ENCODE measurements around the gene DOCK8.
A peak's percentile ranks its signal among the peaks of the same experiment; 100 is the strongest.

The DOCK8 gene

DNA sequence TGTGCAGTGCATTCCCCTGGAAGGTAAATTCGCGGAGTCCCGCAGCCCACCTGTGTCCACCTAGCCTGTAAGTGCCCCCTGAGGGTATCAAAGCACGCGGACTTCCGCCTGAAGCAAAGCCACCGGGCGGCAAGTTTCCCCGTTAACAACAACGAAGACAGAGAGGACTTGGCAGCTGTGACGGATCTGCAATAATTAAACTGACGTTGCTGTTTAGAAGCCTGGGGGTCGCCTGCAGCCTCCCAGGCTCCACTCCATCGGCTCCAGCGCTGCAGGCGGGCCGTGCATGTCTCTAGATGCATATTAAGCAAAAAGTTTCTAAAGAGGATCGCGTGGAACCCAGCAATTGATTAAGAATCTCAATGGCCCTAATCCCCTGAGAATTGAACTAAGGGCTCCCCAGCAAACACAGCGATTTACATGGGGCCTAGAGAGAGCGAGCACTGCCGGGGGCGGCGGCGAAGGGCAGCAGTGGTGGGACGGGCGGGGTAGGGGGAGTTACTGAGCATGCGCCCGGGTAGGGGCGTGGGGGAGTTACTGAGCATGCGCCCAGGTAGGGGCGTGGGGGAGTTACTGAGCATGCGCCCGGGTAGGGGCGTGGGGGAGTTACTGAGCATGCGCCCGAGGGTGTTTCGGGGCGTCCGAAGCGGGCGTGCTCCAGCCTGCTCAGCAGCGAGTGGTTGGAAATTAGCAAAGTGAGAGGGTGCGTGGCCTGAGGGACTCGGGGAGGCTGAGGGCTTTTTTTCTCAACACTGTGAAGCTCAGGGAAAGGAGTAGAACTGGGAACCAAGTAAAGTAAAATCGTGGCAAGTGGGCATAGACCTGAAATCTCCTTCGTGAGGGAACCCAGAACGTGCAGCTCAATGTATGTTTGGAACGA is 255.2 kb downstream of the DOCK8 start:
- DNase-seq = peak; percentile 81 to 83

DNA sequence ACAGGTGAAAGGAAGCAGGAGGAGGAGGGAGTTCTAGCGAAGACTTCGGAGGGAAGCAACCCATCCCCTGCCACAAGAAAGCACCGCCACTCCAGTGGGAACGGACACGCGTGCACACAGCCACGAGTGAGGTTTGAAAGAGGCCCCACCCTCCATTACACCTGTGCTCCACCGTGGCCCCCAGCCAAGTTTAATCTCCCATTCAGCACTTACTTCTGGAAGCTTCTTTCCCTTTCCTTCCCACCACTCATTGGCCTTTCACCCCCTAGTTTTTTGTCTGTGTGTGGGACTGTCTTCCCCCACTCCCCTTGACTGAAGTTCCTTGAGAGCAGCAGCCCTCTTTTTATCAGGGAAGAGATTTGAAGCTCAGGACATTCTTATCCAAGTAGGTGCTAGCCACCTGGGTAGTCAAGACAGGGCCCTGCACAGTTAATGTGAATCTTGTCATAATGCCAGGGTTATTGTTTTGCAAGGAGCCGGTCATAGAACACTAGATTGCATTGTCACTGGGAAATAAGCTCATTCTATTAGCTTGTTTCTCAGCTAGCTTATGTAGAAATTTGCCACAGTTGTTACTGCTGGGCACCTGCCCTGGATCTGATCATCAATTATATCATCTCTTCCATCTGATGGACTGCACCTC is 256.0 kb downstream of the DOCK8 start:
- DNase-seq = peak in 1 of 2 donors; percentile 9

DNA sequence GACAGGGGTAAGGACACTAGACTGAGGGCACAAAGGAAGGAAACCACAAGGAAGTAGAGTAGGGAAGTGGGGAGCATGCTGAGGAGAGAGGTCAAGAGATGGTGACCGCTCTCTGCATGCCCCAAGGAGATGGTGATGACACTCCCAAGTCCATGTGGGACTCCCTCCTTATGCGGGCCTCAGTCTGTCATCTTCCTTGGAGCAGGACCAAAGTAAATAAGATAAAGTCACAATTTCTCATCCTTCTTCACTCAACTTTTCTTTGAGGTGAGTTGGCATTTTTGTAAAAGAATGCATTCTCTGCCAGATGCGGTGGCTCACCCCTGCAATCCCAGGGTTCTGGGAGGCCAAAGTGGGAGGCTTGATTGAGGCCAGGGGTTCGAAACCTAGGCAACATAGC is 256.7 kb downstream of the DOCK8 start:
- no peak for DNase-seq

DNA sequence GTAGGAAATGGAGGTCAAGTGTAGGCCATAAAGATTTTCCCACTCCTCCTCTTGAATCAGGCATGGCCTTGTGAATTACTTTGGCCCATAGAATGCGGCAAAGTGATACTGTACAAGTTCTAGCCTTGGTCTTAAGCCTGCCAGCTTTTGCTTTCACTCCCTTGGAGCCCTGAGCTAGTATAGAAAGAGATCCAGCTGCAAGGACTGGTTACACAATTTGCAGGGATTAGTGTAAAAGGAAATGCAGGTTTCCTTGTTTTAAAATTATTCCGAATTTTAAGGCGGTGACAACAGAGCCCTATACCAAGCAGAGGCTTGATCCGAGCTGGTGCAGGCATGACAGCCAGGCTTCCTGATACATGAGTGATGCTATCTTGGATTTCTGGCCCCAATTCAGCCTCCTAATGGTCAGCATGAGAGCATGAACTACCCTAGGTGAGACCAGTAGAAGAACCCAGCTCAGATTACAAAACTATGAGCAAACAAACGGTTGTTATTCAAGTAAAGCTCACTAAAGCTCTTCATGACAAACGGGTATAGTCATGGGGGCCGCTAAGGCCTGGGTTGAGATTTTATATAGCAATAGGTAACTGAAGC is 257.9 kb downstream of the DOCK8 start:
- DNase-seq = no peak

DNA sequence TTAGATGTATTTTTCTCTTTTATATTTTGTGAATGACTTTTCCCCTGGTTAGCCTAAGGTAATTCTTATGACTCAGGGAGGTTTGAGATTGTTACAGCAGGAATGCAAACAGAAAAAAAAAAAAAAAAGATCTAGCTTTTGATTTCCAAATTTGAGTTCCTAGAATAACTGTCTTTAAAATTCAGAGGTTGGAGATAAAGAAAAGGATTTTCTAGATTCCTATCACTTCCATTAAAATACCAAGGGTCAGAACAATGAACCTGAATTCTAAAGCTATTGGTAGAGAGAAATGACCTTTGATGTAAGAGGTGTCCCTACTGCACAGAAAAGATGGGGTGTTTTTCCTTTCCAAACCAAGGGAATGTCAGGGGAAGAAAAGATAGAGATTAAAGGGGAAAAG is 262.5 kb downstream of the DOCK8 start:
- no peak for DNase-seq

DNA sequence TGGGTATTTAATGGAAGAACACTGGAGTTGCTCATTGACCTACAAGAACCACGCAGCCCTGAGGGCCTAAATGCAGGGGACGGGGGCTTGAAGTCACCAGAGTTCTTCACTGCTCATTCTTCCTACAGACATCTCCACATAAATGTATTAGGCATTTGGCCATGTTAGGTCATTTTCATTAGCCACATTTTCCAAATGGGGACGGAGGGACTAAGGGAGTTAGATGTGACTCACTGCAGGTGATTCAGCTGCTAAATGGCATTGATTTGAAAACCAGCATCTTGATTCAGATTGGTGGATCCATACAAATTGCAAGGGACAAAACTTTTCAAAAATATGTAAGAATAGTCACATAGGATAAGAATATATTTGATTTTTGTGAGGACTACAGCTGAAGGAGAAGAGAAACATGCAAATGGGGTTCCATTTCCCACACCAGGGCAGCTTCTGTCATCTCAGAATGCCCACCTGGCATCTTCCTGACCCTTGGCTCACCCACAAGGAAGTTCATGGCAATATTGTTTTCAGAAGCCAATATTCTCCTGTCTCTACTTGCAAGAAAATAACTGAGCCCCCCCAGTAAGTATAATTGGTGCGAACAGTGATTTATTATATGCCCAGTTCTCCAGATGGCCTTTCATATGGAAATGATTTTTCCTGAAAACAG is 264.8 kb downstream of the DOCK8 start:
- DNase-seq = no peak

DNA sequence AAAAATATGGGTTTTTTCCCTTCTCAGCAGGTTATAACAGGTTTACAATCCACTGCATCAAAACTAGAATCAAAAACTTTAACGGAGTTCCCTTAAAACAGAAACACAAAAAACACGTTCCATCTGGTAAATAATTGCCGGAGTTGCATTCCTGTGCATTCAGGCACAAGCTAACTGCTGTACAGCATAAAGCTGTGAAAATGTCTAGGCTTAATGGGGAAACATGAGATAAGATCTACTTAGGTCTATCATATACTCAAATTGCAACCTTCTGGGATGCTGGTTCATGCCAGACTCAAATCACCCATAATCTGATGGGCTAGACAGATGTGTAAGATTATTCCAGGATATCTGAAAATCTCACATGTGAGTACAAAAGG is 265.3 kb downstream of the DOCK8 start:
- no peak for DNase-seq

DNA sequence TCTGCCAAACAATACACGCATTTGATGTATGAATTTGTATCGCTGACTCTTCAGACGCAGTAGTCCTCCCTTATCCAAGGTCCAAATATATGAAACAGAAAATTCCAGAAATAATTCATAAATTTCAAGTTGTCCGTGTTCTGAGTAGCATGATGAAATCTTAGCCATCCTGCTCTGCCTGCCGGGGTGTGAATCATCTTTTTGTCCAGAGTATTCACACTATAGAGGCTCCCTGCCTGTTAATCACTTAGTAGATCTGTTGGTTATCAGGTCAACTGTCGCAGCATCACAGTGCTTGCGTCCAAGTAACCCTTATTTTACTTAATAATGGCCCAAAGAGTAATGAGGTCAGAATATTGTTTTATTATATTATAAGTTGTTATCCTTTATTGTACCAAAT is 268.1 kb downstream of the DOCK8 start:
- DNase-seq = no peak

DNA sequence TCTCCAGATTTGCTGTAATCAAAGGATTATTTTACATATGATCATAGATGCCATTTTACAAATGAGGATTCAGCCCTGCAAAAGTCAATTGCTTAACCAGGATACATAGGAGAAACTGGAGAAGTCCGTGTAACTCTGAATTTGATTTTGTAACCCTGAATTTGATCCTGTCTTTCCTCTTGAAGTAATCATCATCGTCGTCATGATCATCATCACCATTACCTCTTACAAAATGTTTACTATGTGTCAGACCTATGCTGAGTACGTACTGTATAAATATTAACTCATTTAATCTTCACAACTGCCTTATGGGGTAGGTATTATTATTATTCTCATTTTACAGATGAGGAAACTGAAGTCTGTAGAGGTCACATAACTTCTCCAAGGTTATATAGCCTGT is 271.5 kb downstream of the DOCK8 start:
- no peak for DNase-seq

DNA sequence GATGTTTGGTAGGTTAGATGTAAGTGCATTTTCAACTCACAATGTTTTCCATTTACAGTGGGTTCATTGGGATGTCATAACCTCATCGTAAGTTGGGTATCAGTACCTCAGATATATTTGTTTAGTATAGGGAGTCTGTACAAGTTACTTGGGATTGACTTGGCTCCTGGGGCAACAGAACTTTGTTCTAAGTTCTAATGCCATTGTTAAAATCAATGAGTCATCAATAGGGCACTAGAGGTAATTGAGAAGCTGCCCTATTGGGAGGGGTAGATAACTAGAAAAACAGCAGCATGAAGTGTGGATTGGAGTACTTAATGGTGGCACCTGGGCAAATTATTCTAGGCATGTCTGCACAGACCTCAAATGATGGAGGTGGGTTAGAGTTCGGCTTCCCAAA is 272.8 kb downstream of the DOCK8 start:
- no peak for DNase-seq

DNA sequence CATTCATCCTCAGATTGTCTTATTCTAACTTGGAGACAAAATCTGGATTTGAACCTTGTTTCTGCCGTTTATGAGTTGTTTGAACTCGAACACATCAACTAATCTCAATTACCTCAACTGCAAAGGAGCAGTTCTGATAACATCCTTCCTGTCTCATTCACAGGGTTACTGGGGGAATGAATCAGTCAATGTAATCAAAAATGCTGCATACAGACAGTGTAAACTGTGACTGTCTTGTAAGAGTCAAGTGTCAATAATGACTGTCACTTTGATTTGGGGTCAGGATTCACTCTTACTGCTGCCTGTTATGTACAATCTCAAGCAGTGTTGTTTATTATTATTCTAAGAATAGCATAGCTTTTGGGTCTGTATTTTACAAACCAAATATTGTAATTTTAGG is 273.8 kb downstream of the DOCK8 start:
- DNase-seq = no peak

DNA sequence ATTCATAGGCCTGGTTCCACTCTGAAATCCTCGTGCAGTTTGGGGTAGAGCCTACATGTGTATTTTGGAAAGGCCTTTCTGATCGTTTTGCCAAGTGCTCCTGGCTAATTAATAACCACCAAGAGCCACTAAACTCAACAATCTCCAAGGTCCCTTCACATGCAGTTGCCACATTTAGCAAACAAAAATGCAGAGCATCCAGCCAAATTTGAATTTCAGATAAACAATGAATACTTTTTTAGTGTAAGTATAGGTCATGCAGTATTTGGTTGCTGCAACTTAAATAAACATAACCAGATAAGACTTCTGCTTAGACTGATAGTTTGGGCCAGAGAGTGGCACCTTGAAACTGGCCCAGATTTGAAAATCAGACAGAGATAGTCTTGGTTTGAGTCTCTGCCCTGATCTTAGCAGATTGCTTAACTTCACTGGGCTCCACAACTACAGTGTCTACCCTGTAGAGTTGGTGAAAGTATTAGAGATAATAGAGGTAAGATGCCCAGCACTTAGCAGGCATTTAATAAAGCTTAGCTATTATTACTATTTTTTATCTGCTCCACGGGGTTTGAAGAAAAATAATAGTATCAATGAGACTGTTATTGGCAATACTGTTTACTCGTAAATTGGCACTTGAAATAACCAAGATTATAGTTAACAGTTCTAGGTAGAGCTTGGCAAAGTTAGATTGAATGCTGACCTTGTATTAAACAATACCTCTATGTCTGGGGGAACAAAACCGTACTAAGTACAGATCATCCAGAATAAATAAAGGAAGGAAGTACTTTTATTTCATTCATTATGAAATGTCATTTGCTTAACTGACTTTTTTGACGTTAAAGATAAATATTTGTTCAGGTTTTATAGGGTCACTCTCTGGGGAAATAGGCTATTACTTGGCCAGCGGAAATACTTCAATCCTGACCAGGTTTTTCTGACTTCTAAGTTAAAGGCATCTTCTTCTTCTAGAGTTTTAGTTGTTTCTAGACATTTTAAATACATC is 274.8 kb downstream of the DOCK8 start:
- DNase-seq = no peak

DNA sequence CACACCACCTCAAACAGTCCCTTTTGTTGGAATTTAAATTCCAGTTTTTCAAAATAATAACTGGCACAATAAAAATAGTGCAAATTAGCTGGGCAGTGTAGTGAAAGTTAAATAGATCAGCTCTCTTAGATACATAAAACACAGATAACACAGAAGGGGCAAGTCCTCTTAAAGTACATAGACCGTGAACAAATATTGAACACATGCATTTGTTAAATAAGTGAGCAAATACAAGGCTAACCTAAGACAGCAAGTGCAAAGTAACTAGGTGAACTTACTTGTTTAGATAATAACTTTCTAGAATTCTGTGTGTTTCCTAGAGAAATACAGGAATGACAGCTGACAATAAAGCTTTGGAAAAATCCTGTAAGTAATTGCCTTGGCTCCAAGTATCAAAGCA is 280.1 kb downstream of the DOCK8 start:
- no peak for DNase-seq

DNA sequence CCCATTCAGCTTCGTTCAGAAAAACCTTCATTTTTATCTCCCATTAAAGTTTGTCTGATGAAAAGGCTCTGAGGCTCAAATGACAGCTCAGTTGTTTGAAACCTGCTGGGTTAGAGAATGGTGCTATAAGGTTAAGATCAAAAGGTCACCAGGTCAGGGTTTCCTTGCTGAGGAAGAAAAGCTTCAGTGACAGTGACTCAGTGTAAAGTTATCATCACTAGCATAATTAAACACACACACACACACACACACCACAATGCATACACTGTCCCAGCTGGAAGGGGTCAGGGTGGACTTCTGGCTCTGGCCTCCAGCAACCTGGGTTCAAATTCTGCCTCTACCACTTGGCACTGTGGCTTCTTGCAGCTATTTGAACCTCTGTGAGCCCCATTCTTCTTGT is 281.1 kb downstream of the DOCK8 start:
- DNase-seq = no peak

DNA sequence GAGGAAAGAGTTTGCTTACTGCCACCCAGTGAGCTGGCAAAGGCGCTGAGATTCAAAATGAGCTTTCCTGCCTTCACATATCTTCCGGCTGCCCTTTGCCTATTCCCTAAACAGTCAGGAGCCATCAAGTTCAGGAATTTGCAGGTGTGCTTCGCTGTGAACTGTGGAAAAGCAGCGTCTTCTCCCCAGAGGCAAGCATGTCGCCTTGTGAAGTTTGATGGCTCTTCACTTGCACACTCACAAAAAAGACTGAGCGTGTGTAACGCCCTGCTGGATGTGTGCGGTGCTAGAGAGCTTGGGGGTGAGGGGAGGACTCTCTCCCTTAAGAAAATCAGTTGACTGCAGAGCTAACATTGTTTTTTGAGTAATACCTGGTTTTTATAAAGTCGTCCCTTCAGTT is 288.7 kb downstream of the DOCK8 start:
- DNase-seq = no peak

DNA sequence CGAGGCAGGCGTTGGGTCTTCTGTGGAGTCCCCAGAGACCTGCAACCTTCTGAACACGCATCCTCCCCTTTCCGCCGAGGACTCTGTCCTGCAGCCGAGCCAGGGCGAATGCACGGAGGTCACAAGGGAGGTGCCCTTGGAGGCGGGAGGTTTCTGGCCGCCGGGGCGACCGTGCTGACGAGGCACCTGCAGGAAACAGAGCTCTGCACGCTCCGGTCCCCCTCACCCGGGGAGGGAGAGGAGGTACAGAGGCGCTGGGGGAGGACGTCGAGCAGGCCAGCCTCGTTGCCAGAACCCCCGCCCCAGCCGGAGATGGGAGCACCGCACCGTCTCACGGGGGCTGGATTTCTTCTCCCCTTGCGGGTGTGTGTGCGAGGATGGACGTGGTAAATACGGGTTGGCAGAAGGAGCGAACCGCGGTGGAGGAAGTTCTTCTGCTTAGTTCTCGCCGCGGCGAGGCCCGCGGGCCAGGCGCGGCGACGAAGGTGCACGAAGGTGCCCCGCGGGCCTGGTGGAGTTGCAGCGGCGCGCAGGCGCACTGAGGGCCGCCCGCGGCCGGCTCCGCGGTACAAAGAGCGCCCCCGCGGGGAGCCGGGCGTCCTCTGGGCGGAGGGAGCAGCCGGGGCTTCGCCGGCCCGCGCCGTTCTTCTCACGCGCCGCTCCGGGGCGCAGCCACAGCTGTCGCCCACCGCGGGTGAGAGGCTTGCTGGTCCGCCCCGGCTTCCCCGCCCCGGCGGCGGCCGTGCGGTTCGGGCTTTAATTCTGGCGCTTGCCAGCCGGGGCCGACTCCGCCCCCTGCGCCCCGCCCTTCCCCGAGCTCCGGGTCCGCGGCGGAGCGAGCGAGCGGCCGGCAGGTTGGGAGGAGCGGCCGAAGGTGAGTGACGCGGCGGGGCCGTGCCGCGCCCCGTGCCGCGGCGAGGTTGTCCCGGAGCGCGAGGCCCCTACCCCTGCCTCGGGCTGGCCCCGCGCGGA is 289.5 kb downstream of the DOCK8 start, which contains the start of gene KANK1:
KANK1 (plus strand) TSS at position 815 of the 972 bp plus-strand sequence.
- DNase-seq = peak; percentile 76

DNA sequence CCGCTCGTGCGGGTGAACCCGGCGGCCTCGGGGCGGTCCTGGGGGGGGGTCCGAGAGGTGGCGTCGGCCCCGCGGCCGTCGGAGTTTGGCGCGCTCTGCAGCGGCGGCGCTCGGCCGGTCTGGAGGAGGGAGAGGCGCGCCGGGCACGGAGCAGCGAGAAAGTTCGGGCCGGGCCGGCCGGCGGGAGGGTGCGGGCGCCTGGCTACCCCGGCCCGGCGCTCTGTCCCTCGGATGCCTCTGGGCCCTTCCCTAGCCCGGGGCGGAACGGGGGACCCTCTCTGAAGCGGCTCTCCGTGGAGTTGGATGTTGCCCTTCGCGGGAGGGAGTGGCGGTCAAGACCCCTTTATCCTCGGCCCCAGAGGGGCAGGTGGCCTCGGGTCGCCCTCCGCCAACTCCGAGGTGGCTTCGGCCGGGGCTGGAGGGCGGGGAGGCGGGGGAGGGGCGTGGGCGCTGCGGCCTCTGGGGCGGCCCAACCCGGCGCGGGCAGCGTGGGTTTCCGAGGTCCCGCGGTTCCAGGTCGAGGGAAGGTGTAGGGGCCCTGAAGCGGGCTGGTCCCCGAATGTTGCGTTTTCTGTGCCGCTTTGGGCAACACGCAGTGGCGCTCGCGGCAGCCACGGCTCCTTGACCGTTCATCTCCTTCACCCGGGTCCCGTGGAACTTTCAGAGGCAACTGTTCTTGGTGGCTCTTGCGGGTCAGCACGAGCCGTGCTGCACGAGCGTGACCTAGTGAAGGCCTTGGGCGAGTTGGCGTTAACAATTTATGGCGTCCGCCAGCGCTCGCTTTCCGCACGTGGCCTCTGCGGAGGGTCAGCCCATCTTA is 290.5 kb downstream of the DOCK8 start:
- DNase-seq = peak in 1 of 2 donors; percentile 52

DNA sequence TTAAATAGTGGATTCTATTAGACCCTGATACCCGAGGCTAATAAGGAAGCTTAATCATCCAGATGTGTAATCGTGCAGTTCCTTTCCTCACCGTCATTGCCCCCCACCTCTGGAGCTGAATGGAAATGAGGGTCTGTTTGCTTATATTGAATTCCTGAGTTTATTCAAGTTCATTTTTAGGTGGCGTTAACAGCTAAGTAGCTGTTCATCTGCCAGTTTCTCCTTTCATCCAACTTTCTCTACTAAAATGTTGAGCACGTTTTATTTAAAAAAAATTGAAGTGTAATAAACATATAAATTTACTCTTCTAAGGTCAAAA is 291.0 kb downstream of the DOCK8 start:
- DNase-seq = no peak

DNA sequence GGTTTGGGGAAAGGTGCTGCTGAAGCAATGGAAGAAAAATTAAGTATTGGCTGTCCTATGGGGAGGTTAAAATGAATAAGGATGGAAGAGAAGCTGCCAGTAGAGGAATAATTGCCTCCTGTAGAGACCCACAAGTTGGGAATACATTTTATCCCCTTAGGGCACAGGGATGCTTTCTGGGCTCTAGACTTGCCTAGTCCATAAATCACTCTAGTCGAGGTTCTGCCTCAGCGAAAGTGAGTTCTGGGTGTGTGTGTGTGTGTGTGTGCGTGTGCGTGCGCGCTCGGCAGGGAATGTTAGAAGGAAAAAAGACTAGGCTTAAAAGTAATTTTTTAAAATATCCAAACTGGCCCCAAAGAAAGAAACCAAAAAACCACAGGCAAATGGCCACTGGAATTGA is 291.6 kb downstream of the DOCK8 start:
- no peak for DNase-seq

DNA sequence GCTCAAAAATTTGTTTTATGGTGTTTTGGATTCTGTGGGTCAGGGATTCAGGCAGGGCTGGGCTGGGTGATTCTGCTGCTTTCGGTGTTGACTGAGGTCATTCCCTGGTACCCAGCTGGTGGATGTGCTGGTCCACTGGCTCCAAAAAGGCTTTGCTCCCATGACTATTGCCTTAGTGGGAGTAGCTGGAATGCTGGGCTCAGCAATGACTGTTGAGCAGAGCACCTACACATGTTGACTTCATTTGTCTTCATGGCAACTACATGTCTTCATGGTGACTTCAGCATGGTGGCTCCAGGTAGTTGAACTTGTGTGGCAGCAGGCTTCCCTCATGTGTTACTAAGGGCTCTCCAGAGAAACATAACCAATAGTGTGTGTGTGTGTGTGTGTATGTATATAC is 297.2 kb downstream of the DOCK8 start:
- no peak for DNase-seq
